GM21825 (cell line): ENCODE measurements around the gene SLC35A3.
"Not testable (repeated sequence)": the region's sequence is repeated elsewhere in the genome, so short reads cannot be mapped to it uniquely, and the experiment has no call there.

Source experiments
- ATAC-seq: cut with Tn5 transposase; IDR thresholded peaks from one replicate; pipeline ENCODE4 v1.9.1; 2021; ENCODE audit warnings: mild to moderate bottlenecking, moderate library complexity; ENCODE audit not compliant: unreplicated experiment

Gene SLC35A3

DNA sequence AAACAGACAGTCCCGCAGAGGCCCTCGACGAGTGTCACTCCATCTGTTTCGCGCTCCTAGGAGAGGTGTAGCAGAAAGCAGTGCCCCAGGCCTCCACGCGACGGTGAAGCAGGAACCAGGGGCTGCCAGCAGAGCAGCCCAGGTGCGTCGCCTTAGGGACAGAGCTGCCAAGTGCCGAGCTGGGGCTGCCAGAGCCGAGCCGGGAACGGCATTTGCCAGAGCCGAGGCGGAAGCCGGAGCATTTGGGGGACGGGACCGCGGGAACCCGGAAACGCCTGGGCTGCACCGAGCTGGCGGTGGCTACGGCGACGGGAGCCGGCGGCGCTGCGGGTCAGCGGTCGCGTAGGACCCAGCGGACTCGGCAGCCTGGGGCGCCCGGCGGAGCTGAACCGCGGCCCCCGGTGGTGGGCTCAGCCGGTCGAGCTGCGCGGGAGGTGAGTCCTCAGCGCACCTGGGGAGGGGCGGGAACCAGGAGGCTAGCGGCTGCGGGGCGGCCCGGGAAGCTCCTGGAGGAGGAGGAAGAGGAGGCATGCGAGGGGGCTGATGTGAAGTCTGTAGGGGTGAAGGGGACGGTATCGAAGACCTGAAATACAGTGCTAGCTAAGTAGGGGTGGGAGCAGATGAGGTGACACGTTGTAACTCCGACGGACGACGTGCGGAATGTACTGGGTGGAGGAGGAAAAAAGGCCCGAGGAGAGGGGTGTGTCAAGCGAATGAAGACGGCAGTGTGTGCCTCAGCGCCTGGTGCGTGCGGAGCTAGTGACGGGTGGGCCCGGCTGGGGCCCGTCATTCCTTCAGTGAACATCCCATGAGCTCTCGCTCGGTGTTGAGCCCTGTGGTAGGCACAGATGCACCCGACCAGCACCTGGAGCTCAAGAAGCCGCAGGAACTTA, at the start of gene SLC35A3:
SLC35A3 (plus strand) TSS at position 268 of the 893 bp plus-strand sequence. CDS start 23,559 bp downstream, outside the sequence.
- peak; percentile 92 for ATAC-seq

- ATAC-seq, result no peak
Measured at GRCh38 chr1:99934801-99935200, 35.0 kb upstream of the SLC35A3 start.

DNA sequence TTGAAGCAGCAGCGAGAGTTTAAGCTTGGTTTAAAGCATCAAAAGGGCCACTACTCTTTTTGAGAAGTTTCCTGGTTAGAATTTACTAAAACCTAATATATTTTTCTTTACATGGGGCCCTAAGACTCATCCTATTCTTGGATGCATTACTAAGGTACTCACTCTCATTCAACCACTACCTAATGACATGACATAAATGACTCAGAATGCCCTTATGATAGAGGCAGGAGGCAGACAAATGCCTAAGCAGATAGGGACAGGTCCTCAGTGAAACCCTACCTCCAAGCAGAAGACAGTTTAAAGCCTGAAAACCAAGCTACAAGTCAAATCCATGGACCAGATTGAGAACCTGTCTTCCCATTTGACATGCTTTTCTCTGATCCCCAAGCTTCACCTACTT, 34.3 kb upstream of the SLC35A3 start:
- ATAC-seq, result no peak

GRCh38 chr1:99936071-99936470, 33.7 kb upstream of the SLC35A3 start:
- no peak for ATAC-seq

DNA sequence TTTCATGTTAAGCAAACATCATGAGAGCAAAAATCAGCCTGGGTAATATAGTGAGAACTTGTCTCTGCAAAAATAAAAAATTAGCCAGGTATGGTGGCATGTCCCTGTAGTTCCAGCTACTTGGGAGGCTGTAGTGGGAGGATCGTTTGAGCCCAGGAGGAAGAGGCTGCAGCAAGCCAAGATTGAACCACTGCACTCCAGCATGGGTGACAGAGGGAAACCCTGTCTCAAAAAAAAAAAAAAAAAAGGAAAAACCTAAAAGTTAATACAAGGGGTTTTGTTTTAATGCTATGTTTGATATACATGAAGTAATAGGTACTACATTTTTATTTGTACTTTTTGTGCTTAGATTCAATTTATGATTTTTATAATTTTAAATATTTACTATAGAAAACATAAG, 27.1 kb upstream of the SLC35A3 start:
- no peak for ATAC-seq

GRCh38 chr1:99943223-99943794, 26.5 kb upstream of the SLC35A3 start:
- no peak for ATAC-seq

GRCh38 chr1:99944192-99944591, 25.6 kb upstream of the SLC35A3 start:
- no peak for ATAC-seq

- ATAC-seq, result no peak
Measured at GRCh38 chr1:99945174-99945573, 24.6 kb upstream of the SLC35A3 start.

DNA sequence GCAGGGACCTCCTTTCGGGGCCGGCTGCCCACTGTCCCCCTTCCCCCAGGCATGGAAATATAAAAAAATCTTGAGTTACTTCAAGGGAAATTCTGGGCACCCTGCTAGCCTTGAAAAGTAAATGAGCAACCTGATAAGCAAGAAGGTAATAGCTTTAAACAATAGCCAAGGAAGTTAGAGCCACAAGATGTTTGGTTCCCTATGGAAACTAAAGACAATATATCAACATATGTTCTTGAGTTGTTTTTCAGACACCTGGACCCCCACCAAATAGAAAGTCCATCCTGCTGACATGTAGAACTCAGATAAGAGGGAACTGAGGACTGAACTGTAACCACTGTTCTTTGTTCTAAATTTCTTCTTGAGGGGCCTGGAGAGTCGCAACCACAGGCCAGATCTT, 19.3 kb upstream of the SLC35A3 start:
- no peak for ATAC-seq

DNA sequence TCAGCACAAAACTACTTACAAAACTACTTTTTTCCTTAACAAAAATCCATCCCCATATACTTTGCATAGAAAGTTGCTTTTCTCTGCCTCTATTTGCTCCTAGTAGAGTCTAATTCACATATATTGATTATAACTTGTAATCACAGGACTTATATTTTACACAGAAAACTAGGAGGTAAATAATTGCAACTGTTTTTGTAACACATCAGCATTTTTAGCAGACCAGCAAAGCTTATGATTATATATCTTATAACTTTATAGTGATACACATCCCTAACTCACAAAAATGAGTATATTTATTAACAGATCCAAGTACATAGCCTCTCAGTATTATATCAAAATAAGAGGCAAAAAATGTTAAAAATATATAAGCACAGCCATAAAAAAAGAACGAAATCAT, 17.3 kb upstream of the SLC35A3 start:
- ATAC-seq, result no peak

DNA sequence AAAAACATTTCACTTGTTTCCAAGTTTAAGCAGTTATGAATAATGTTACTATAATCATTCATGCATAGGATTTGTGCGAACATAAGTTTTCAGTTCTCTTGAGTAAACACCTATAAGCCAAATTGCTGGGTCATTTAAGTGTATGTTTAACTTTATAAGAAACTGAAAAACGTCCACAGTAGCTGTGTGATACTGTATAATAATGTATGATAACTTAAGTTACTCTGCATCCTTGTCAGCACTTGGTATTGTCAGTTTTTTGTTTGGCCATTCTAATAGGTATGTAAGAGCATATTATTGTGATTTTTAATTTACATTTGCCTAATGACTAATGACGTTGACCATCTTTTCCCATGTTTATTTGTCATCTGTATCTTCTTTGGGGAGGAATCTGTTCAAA, 14.4 kb upstream of the SLC35A3 start:
- ATAC-seq, result no peak

DNA sequence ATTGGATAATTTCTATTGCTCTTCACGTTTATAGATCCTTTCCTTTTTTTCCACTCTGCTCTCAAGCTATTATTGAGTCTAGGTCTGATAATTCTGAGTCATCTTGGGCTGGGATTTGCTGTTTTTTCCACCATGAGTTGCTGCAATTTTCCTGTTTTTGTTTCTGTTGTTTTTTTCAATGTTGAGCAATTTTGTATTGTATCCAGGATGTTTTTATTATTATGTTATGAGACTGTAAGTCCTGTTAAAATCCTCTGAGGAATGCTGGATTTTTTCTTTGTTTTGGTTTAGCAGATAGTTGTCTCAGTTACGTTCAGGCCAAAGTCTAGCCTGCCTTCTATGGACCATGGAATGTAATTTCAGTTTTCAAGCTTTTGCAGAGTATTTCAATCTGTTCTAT, 13.0 kb upstream of the SLC35A3 start:
- no peak for ATAC-seq

DNA sequence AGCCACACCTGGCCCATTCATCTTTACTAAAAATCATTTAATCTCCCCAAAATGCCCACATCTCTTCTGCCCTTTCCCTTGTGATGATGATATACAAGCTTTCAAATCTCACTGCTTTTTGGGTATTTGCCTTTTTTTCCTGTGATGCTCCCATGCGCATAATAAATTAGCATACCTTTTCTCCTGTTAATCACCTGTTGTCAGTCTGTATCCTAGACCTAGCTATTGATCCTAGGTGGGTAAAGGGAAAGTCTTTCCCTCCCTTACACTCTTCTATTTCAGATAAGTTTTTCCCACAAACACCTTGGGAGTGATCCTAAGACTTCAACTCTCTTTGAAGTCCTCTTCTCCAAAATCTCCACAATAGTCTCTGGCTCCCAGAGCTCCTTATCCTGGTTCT, 12.0 kb upstream of the SLC35A3 start:
- ATAC-seq, result no peak

DNA sequence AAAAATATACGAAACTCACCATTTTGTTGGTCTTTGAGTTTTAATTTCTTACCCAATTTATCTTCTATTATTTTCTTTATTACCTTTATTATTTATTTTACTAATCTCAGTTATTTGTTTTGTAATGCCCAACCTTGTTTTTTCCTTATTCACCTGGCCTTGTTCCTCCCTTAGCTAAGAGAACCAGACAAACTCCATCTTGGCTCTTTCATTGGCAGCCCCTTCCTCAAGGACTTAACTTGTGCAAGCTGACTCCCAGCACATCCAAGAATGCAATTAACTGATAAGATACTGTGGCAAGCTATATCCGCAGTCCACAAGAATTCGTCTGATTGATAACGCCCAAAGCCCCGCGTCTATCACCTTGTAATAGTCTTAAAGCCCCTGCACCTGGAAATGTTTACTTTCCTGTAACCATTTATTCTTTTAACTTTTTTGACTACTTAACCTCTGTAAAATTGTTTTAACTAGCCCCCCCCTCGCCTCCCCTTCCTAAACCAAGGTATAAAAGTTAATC, 10.5 kb upstream of the SLC35A3 start:
- not testable (repeated sequence) for ATAC-seq

- not testable (repeated sequence) for ATAC-seq
Measured at GRCh38 chr1:99960260-99960659, 9.5 kb upstream of the SLC35A3 start.

GRCh38 chr1:99963041-99963795, 6.6 kb upstream of the SLC35A3 start:
- ATAC-seq, result no peak

GRCh38 chr1:99964806-99965205, 5.0 kb upstream of the SLC35A3 start:
- no peak for ATAC-seq

- ATAC-seq, result no peak
Measured at GRCh38 chr1:99965646-99966375, 4.0 kb upstream of the SLC35A3 start.

DNA sequence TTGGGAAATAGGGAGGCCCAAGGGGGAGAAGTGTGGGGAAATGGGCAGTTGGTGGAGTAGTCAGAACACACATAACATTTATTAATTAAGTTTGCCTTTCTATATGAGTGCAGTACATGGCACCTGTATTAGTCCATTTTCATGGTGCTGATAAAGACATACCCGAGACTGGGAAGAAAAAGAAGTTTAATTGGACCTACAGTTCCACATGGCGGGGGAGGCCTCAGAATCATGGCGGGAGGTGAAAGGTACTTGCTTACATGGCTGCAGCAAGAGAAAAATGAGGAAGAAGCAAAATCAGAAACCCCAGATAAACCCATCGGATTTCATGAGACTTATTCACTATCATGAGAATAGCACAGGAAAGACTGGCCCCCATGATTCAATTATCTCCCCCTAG, 1.6 kb upstream of the SLC35A3 start:
- no peak for ATAC-seq

DNA sequence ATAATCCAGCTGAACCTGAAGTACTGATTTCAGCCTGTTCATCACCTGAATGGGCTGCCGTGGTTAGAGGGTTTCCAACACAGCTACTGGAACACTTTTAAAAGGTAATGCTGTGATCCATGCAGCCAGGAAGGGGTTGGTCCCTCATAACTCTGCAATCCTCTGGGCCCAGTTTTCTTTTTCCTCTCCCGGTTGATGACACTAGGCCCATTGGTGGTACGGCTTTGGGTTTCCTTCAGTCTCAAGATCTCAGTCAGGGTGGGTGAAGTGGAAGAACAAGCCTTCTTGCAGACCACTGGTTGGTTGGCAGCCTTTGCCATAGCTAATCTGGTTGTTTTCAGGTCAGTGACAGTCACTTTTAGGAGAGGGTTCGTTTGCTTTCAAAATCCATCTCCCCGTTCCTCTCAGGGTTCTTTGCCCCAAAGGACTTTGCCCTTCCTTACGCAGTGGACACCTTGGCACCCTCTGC, 502 bp upstream of the SLC35A3 start:
- ATAC-seq, result peak; percentile 8
